Measurements from ENCODE around the gene SIPA1L2.

Gene SIPA1L2

DNA sequence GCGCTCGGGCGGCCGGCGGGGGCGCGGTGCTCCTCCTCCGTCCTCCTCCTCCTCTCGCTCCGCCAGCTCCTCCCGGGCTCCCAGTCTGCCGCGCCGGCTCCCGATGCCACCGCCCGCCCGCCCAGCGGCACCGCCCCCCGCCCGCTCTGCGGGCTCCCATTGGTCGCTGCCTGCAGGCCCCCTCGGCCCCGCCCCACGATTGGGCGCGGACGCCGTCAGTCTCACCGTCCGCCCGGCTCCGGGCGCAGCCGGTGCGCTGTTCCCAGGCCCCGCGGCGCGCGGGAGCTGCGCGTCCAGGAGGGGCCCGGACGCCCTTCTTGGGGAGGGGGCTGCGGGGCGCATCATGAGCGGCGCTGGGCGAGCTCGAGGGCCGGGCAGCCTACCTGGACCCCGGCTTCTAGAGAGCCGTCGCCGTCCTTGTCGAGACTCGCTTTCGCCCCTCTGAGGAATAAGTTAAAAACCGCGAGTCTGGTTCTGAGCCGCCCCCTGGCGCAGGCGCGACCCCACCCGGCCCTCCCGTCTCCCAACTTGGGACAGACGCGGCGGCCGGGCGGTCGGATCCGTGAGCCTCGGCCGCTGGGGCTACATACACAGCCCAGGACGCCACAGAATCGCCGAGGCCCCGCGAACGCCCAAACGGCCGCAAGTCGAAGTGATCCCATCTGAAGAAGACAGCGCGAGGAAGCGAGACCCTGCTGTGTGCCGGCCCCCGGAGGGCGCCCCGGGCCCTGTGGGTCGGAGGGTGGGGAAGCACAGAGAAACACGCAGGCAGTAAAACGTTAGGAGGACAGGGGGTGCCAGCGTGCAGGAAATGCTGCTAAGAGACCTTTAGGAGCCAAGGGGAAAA, at the start of gene SIPA1L2:
Gene SIPA1L2 (minus strand): TSS at position 87 of the 847 bp plus-strand sequence. CDS start 114,794 bp downstream, outside the sequence.
- DNase-seq, result peak; percentile 97

DNA sequence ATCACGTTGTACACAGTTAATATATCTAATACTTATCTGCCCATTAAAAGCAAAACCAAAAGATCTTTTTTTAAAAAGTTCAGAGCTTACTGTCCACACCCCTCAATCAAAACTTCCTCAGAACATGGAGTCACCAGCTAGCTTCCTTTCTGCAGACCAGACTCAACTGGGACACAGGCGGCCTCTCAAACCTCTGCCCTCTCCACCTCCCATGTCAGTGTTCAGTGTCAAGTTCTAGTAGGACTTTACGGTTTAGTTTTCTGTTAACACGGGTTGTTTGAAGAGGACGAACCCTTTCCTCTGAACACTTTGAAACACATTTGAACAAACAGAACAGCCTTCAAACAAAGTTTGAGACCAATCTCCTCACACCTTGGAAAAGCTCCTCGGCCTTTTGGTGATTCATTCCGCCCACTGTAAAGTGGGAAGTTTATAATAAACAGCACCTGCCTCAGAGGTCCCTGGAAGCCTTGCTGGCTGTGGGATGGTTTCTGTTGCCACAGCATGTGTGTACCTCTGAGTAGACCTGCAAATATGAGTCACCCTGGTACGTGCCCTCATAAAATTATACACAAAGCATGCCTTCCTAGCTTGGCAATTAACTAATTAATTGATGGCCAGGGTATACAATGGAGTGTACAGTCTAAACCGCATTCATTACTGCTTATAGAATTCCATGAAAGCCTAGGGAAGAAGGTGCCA, 48.4 kb upstream of the SIPA1L2 start:
- DNase-seq, result no peak

GRCh38 chr1:232676307-232676706, 46.4 kb upstream of the SIPA1L2 start:
- no peak for DNase-seq

GRCh38 chr1:232675898-232676297, 46.0 kb upstream of the SIPA1L2 start:
- DNase-seq, result no peak

DNA sequence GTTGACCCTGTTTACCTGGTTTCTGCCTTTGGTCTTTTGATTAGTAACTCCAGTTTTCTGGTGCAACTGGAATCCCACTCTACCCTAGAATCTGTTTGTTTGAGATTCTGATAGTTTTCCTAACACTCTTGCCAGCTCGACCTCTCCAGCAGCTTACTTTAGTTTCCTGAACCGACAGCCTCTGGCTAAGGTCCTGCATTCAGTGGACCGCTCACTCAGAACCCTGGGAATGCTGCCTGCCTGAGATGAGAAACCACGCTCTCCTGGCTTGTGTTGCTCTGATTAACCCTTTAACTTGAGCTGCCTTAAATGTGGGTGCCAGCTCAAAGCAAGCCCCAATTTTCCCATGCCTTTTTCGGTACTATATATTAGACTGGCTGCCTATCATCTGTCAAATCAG, 45.3 kb upstream of the SIPA1L2 start:
- no peak for DNase-seq

DNA sequence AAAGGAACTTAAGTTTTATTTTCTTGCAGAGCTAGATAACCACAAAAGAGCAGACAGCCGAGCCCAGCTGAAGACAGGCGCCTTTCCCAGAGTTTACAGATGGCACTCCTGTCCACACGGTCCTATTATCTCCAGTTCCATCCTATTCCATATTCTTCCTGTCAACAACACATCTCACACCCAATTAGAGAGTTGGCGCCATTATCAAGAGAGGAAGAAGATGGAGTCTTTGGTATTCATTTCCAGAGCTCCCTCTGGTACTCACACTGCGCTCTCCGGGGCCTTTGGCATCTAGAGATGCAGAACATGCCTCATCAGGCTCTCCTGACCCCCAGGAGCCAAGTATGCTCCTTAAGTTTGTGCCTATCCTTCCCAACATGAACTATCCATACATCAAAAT, 43.3 kb upstream of the SIPA1L2 start:
- no peak for DNase-seq

- no peak for DNase-seq
Measured at GRCh38 chr1:232669981-232670747, 40.2 kb upstream of the SIPA1L2 start.

DNA sequence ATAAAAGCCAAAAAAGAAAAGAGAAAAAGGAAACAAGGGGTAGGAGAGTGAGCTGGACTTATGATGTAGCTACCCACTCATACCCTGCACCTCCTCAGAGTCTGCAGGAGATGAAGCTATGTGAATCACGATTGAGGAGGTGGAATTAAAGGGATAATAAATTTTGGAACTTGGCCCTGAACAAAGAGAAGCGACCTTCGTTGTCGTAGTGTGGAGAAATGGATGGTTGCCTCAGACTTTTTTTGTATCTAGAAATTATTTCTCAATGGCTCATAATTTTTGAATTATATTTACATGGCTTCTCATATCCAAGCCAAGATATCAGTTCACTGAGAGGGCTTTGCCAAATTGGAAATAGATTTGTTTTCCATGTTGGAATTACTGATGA, 37.8 kb upstream of the SIPA1L2 start:
- DNase-seq, result no peak

GRCh38 chr1:232667094-232667777, 37.3 kb upstream of the SIPA1L2 start:
- no peak for DNase-seq

DNA sequence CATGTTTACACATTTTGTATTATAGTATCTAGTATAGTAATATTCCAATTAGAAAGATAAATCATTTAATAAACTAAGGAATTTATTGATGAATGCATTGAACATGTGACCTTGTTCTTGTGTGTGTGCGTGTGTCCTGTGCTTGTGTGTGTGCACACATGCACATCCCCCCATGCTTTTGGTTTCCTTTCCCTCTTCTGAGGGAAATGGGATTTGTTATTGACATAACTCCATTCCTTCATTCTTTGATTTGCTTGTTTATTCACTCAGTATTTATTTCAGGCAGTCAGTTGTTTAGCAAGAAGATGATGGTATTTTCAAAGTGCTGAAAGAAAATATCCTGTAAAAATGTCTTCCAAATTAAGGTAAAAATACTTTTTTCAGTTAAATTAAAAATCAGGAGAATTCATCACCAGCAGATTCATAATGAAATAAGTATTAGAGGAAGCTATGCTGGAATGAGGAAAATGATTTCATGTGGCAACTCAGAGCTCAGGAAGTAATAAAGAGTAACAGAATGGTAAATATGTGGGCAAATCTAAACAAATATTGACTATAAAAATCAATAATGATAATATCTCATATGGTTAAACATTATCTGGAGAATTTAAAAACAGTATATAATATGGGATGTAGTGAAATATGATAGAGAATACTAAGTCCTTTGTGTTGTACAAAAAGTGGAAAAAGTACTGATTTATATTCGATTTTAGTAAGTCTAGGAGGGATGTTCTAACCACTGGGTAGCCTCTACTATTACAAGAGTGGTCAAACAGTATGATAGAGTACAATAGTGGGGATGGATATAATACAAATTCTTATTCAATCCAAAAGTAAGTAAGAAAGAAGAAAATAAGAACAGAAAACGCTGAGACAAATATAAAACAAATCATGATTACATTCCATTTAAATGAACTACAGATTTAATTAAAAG, 35.2 kb upstream of the SIPA1L2 start:
- no peak for DNase-seq

GRCh38 chr1:232662910-232663309, 33.0 kb upstream of the SIPA1L2 start:
- no peak for DNase-seq

DNA sequence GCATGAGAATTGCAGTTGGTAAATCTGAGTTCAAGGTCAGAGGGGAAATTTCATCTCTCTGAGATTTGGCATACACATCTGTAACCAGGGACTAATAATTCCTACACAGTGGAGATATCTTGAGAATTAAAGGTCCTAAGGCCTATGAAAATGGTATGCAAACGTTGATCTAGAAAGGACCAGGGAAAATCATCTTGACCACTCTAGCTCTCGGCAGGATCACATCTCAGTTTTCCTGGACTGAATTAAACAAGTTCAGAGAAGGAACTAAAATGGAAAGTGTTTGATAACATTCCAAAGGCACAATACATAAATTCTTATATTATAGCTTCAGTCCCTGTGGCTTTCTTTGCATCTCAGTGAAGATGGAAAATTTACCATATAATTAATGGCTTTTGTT, 28.5 kb upstream of the SIPA1L2 start:
- no peak for DNase-seq

DNA sequence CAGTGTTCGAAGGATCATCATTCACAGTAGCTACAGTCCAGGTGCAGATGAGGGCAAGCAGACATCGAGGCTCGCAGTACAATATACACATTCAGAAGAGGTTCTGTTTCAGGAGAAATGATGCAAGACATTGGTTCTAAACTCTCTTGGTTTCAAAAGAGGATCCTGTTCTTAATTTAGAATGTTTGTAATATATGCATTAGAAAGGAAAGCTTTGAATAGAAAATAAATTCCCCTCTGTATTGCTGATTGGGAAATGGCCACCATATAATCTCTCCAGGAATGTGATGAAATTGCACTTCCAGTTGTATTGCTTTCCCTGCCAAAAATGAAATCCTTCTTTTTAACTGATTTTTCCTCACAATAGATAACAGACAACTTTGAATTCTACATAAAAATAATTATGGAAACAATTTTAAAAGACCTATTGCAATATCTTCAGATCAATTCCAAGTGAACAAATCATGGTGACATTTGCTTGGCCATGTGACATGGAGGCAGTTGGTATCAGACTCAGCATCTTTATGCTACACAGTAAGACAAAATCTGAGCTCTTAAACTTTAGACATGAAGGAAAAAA, 27.6 kb upstream of the SIPA1L2 start:
- no peak for DNase-seq

DNA sequence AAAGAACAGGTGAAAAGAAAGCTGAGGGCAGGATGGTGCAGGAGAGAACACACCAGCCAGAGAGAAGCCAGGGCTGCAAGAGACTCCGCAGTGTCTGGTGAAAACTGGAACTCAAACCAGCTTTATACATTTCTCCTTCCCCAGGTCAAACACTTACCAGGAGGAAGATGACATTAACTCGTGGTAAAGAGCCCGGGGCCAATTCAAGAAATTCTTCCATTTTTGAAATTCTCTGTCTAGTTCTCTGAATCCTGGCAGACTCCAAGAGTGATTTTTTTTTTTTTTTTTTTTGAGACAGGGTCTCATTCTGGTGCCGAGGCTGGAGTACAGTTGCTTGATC, 25.8 kb upstream of the SIPA1L2 start:
- DNase-seq, result peak; percentile 69

GRCh38 chr1:232655028-232655745, 25.3 kb upstream of the SIPA1L2 start:
- peak; percentile 59 for DNase-seq

GRCh38 chr1:232653789-232654188, 23.9 kb upstream of the SIPA1L2 start:
- no peak for DNase-seq

- no peak for DNase-seq
Measured at GRCh38 chr1:232650845-232651244, 20.9 kb upstream of the SIPA1L2 start.

- DNase-seq, result no peak
Measured at GRCh38 chr1:232650418-232650817, 20.5 kb upstream of the SIPA1L2 start.

DNA sequence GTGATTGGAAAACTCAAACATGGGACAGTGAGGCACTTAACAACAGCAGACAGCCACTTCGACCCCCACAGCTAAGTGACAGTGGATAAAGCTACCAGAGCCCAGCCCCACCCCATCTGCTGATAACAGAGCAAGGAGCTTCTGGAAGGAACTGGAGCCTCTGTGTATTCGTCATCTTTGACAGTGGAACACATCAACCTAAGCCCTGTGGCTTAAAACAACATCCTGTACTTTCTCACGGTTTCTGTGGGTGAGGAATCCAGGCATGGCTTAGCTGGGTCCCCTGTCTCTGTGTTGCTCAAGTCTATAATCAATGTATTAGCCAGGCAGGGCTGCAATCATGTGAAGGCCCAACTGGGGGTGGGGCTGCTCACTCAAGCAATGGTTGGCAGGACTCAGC, 18.4 kb upstream of the SIPA1L2 start:
- peak; percentile 78 for DNase-seq

DNA sequence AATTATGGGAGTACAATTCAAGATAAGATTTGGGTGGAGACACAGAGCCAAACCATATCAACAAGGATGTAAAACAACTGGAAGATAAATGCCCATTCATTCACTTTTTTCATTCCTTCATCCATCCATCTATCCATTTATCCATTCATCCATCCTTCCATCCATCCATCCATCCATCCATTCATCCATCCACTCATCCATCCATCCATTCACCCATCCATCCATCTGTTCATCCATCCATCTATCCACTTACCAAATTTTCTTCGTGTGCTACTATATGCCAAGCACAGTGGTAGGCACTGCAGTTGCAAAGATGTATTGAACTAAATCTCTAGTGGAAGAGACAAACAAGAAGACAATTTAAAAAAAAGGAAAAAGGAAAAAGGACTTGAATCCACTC, 14.3 kb upstream of the SIPA1L2 start:
- no peak for DNase-seq

GRCh38 chr1:232643251-232643650, 13.3 kb upstream of the SIPA1L2 start:
- no peak for DNase-seq
